Measurements from ENCODE around the gene KRT86.

Gene KRT86

DNA sequence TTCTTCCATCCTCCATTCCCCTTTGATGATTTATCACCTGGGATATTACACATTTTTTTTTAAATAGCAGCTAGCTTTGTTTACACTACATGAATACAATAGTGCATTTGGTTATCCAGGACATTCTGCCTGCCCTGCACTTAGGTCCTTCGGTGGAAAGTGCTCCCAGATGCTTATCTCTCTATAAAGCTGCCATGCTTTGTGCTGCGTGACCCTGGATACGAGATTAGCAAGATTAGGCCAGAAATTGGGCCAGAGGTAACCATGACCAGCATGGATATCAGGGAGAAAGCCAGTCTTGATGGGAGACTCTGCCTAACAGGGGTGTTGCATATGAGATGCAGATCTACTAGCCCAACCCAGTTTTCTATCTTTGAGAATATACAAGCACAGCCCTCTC is 58.9 kb downstream of the KRT86 start:
- TF ChIP-seq EP300 (IDR thresholded peaks at IDR 0.05; ENCODE audit: borderline replicate concordance) (no peak), TAF1 (IDR thresholded peaks at IDR 0.05; ENCODE audit: low read depth) (no peak), TCF12 (IDR thresholded peaks at IDR 0.05; ENCODE audit: low read depth) (no peak), RAD21 (IDR thresholded peaks at IDR 0.05; ENCODE audit: low read depth) (no peak), TEAD4 (IDR thresholded peaks at IDR 0.05) (no peak)
- TF ChIP-seq, protein P1, sequence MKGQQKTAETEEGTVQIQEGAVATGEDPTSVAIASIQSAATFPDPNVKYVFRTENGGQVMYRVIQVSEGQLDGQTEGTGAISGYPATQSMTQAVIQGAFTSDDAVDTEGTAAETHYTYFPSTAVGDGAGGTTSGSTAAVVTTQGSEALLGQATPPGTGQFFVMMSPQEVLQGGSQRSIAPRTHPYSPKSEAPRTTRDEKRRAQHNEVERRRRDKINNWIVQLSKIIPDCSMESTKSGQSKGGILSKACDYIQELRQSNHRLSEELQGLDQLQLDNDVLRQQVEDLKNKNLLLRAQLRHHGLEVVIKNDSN (IDR thresholded peaks at IDR 0.05), result no peak

DNA sequence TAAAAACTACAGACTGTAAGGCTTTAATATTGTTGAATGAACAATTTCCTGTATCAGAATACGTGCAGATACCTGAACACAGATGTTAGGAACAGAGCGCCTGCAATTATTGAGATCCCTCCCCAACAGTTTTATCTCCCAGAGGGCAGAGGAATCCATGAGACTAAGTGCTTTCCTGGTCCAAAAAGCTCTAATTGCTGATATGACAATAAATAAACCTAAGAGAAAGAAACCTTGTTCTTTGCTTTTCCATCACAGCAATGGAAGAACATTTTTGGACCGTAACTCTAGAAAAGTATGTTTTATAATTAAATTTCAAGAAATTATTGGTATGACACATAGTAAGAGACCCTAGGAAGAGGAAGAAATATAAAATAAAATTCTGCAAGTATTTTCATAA is 59.7 kb downstream of the KRT86 start:
- TF ChIP-seq ZBTB7A (IDR thresholded peaks at IDR 0.05; ENCODE audit: low read depth) (no peak), FOXM1 (IDR thresholded peaks at IDR 0.05; ENCODE audit: borderline replicate concordance, low read depth) (no peak), RAD21 (IDR thresholded peaks at IDR 0.05; ENCODE audit: low read depth) (no peak), YY1 (IDR thresholded peaks at IDR 0.05; ENCODE audit: low read depth) (no peak), EGR1 (IDR thresholded peaks at IDR 0.05) (no peak), EP300 (IDR thresholded peaks at IDR 0.05; ENCODE audit: borderline replicate concordance) (no peak), CREB1 (IDR thresholded peaks at IDR 0.05; ENCODE audit: low read depth) (no peak), TCF12 (IDR thresholded peaks at IDR 0.05; ENCODE audit: low read depth) (no peak), TEAD4 (IDR thresholded peaks at IDR 0.05) (no peak), NFIC (IDR thresholded peaks at IDR 0.05) (no peak), CEBPB (IDR thresholded peaks at IDR 0.05) (no peak), TAF1 (IDR thresholded peaks at IDR 0.05; ENCODE audit: low read depth) (no peak)
- TF ChIP-seq, protein P1 (IDR thresholded peaks at IDR 0.05), result no peak
- TF ChIP-seq, protein P2, sequence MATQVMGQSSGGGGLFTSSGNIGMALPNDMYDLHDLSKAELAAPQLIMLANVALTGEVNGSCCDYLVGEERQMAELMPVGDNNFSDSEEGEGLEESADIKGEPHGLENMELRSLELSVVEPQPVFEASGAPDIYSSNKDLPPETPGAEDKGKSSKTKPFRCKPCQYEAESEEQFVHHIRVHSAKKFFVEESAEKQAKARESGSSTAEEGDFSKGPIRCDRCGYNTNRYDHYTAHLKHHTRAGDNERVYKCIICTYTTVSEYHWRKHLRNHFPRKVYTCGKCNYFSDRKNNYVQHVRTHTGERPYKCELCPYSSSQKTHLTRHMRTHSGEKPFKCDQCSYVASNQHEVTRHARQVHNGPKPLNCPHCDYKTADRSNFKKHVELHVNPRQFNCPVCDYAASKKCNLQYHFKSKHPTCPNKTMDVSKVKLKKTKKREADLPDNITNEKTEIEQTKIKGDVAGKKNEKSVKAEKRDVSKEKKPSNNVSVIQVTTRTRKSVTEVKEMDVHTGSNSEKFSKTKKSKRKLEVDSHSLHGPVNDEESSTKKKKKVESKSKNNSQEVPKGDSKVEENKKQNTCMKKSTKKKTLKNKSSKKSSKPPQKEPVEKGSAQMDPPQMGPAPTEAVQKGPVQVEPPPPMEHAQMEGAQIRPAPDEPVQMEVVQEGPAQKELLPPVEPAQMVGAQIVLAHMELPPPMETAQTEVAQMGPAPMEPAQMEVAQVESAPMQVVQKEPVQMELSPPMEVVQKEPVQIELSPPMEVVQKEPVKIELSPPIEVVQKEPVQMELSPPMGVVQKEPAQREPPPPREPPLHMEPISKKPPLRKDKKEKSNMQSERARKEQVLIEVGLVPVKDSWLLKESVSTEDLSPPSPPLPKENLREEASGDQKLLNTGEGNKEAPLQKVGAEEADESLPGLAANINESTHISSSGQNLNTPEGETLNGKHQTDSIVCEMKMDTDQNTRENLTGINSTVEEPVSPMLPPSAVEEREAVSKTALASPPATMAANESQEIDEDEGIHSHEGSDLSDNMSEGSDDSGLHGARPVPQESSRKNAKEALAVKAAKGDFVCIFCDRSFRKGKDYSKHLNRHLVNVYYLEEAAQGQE (IDR thresholded peaks at IDR 0.05; ENCODE audit: low read depth), result no peak
- TF ChIP-seq, protein P3, sequence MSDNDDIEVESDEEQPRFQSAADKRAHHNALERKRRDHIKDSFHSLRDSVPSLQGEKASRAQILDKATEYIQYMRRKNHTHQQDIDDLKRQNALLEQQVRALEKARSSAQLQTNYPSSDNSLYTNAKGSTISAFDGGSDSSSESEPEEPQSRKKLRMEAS (IDR thresholded peaks at IDR 0.05), result no peak

DNA sequence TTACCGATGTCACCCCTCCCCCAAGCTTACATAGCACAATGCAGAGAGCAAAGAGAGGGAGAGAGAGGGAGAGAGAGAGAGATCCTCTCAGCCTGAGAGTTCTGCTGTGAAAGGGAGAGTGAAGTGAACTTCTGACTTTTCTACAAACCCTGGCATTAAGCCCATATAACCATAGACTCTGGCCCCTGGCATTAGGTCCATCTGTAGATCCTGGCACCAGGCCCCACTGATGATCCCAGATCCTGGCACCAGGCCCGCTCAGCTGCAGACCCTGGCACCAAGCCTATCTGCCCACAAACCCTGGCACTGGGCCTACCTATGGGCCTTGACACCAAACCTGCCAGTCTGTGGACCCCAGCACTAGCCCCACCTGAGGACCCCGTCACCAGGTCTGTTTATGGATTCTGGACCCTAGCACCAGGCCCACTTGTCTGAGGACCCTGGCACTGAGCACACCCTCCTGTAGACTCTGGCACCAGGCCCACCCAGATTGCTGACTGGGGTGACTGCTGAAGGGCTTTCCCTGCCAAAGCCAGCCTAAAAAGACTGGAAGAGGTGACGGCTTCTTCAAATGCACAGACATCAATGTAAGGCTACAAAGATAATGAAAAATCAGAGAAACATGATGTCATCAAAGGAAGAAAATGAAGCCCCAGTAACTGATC is 61.3 kb downstream of the KRT86 start:
- TF ChIP-seq NFIC (IDR thresholded peaks at IDR 0.05) (peak; percentile 78), TEAD4 (IDR thresholded peaks at IDR 0.05) (no peak)
- TF ChIP-seq, protein P2 (IDR thresholded peaks at IDR 0.05; ENCODE audit: low read depth), result no peak

DNA sequence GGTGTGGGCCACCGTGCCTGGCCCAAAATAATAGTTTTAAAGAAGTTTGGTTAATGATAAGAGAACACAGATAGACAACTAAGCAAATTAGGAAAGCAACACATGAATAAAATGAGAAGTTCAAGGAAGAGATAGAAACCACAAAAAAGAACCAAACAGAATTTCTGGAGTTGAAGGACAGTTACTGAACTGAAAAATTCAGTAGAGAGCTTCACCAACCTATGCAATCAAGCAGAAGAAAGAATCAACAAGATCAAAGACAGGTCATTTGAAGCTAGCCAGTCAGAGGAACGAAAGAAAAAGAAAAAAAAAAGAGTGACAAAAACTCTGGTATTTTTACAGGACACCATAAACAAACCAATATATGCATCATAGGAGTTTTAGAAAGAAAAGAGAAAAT is 62.2 kb downstream of the KRT86 start:
- TF ChIP-seq NFIC (IDR thresholded peaks at IDR 0.05) (no peak), FOXM1 (IDR thresholded peaks at IDR 0.05; ENCODE audit: borderline replicate concordance, low read depth) (no peak), TCF12 (IDR thresholded peaks at IDR 0.05; ENCODE audit: low read depth) (no peak)
- TF ChIP-seq, protein P3 (IDR thresholded peaks at IDR 0.05), result no peak
- TF ChIP-seq, protein P1 (IDR thresholded peaks at IDR 0.05), result no peak
- TF ChIP-seq, protein P2 (IDR thresholded peaks at IDR 0.05; ENCODE audit: low read depth), result no peak

DNA sequence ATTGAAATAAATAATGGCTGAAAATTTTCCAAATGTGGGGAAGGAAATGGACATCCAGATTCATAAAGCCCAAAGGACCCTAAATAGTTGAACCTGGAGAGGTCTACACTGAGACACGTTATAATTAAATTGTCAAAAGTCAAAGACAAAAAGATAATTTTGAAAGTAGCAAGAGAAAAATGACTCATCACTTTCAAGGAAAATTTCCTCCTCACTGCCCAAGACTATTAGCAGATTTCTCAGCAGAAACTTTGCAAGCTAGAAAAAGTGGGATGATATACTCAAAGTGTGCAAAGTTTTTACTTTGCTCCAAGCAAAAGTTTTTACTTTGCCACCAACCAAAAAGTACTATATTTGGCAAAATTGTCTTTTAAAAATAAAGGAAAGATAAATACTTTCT is 62.6 kb downstream of the KRT86 start:
- no peak for TF ChIP-seq TEAD4 (IDR thresholded peaks at IDR 0.05)
- TF ChIP-seq EP300 (IDR thresholded peaks at IDR 0.05; ENCODE audit: borderline replicate concordance), result no peak
- no peak for TF ChIP-seq YY1 (IDR thresholded peaks at IDR 0.05; ENCODE audit: low read depth)
- TF ChIP-seq FOXM1 (IDR thresholded peaks at IDR 0.05; ENCODE audit: borderline replicate concordance, low read depth), result no peak
- TF ChIP-seq, protein P2 (IDR thresholded peaks at IDR 0.05; ENCODE audit: low read depth), result no peak
- TF ChIP-seq, protein P1 (IDR thresholded peaks at IDR 0.05), result no peak
- TF ChIP-seq RAD21 (IDR thresholded peaks at IDR 0.05; ENCODE audit: low read depth), result no peak
- no peak for TF ChIP-seq TCF12 (IDR thresholded peaks at IDR 0.05; ENCODE audit: low read depth)
- TF ChIP-seq EGR1 (IDR thresholded peaks at IDR 0.05), result no peak
